Testis (tissue), 3 donors: ENCODE results near the gene NTM. TPM values are rescaled to one million over a fixed set of nuclear protein-coding genes. Genes with fewer than 3 reads are reported as not detected.

ENCODE experiments used
- DNase-seq: peaks from one replicate; pipeline ENCODE4 v3.0.0-alpha.2; 2019
- H3K27ac ChIP-seq, 2 donors: fragments of 200-600 bp; sonication (generic); one replicate each; pipeline ENCODE4 v1.5.1; 2019
- H3K27me3 ChIP-seq: fragments of 200-600 bp; sonication (generic); one replicate; pipeline ENCODE4 v1.5.1; 2019
- H3K36me3 ChIP-seq: fragments of 200-600 bp; sonication (generic); one replicate; pipeline ENCODE4 v1.5.1; 2017; ENCODE audit warnings: low read depth; ENCODE audit errors: missing control alignments
- H3K4me1 ChIP-seq: fragments of 200-600 bp; sonication (generic); one replicate; pipeline ENCODE4 v1.5.1; 2019
- H3K4me3 ChIP-seq, 2 donors: fragments of 200-600 bp; sonication (generic); one replicate each; pipeline ENCODE4 v1.5.1; 2017 to 2019
- H3K9me3 ChIP-seq: fragments of 200-600 bp; sonication (generic); one replicate; pipeline ENCODE4 v1.5.1; 2017
- POLR2A ChIP-seq: fragments of 450-650 bp; IDR thresholded peaks from one replicate; pipeline ENCODE4 v1.6.1; 2017; ENCODE audit warnings: antibody characterized with exemption, mild to moderate bottlenecking, moderate library complexity
- WGBS, 2 donors: methylation state at CpG; one replicate each; pipeline ENCODE4 v1.1.5; 2018; 5-methylcytosine and 5-hydroxymethylcytosine counted together
- intact Hi-C: fragments of 100-400 bp; cut with DNase I; formaldehyde crosslinking; loops from one replicate; pipeline ENCODE4 v1.15.1; 2023; ENCODE audit warnings: low total_unique reads
- polyA plus RNA-seq: library from polyadenylated mRNA; stranded (reverse); fragments of 350-450 nt; fragmentation: Illumina TruSeq; extraction: RNeasy Lipid Tissue Mini Kit (QIAGEN cat#74804); gene quantifications from one replicate; pipeline ENCODE4 v1.2.3, GENCODE V29; 2014; ENCODE audit warnings: low read depth, low replicate concordance; ENCODE audit not compliant: insufficient read depth
- total RNA-seq, 2 donors: library from RNA; depleted of rRNA; stranded (reverse); fragments of >200 nt; gene quantifications; one replicate each; pipeline ENCODE4 v1.2.3, GENCODE V29; 2016
- TF ChIP-seq, protein P1 (sequence below), 3 experiments: fragments of 450-650 bp in 2 of 3; fragments of 200-600 bp in 1 of 3; sonication (generic) in 1 of 3; IDR thresholded peaks; one replicate each; pipeline ENCODE4 v1.5.1; 2016 to 2019; ENCODE audit warnings: antibody characterized with exemption in 3 of 3, mild to moderate bottlenecking in 2 of 3, moderate library complexity in 1 of 3

The NTM gene
- total and polyA plus RNA-seq, 3 donors from 2014 or later = 1.7 to 4.5 (median 1.8) TPM

DNA sequence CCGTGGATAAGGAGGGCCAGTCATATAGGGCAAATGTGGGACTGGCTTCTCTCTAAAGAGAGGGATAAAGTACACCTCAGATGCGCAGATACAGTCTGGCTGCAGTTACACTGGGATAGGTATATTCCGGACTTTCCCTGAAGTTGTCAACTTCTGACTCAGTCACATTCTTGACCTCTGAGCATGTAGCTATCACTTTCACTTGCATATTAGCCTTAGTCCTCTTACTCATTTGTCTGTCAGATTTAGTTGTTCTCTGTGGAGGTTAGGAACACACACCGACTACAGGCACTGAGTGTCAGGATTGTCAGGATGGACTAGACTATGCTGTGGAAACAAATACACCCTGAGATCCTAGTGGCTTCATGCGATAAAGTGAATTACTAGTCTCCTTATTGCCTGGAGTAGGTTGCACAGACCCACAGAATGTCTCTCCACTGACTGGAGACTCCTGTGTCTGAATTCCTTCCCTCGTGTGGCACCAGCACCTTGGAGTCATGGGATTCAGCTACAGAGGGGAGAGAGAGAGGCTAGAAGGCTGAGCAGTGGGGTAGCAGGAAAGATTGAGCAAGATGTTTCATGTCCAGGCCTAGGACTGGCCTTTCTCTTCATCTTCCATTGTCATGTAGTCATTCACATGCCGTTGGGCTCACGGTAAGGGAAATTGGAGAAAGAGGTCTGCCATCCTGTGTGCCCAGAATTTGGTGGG, 654.3 kb downstream of the NTM start:
- 87 to 89% methylated on average over 8 of the region's 8 CpGs for WGBS, 2 donors
- TF ChIP-seq, protein P1, sequence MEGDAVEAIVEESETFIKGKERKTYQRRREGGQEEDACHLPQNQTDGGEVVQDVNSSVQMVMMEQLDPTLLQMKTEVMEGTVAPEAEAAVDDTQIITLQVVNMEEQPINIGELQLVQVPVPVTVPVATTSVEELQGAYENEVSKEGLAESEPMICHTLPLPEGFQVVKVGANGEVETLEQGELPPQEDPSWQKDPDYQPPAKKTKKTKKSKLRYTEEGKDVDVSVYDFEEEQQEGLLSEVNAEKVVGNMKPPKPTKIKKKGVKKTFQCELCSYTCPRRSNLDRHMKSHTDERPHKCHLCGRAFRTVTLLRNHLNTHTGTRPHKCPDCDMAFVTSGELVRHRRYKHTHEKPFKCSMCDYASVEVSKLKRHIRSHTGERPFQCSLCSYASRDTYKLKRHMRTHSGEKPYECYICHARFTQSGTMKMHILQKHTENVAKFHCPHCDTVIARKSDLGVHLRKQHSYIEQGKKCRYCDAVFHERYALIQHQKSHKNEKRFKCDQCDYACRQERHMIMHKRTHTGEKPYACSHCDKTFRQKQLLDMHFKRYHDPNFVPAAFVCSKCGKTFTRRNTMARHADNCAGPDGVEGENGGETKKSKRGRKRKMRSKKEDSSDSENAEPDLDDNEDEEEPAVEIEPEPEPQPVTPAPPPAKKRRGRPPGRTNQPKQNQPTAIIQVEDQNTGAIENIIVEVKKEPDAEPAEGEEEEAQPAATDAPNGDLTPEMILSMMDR (IDR thresholded peaks at IDR 0.05) = no peak
- no peak for TF ChIP-seq POLR2A
- Histone ChIP-seq H3K27me3 (no peaks in the 10 kb centered on the region), H3K4me3 (no peak overlapping the region), H3K36me3 (no peaks in the 10 kb centered on the region), H3K9me3 (no peaks in the 10 kb centered on the region), H3K27ac (no peak overlapping the region), H3K4me1 (no peaks in the 10 kb centered on the region)
- DNase-seq = no peak
- intact Hi-C loops = no loop called here

DNA sequence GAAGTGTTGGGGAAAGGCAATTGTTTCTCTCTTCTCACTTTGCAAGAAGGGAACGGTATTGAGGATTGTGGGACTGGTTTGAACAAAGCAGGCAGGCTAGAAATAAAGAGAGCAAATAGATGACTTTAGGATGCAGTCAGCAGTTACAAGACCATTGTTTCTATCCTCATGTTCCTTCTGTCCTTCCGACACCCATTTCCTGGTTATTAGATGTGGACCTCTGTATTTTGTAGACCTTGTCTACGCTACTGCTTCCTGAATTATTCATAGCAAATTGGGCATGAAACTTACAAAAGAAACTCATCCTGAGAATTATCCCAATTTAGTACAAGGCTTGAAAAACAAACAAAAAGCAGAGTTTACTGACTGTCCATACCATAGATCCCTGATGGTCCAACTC, 656.3 kb downstream of the NTM start:
- no peaks in the 10 kb centered on the region for H3K9me3 ChIP-seq
- no peaks in the 10 kb centered on the region for H3K27me3 ChIP-seq
- DNase-seq = no peak
- 90 to 91% methylated on average over 3 of the region's 3 CpGs for WGBS, 2 donors
- H3K36me3 ChIP-seq = no peaks in the 10 kb centered on the region
- intact Hi-C loops = no loop called here
- H3K4me3 ChIP-seq = no peak overlapping the region
- no peak for TF ChIP-seq POLR2A
- TF ChIP-seq, protein P1 (IDR thresholded peaks at IDR 0.05) = no peak
- H3K4me1 ChIP-seq = no peaks in the 10 kb centered on the region
- no peak overlapping the region for H3K27ac ChIP-seq

DNA sequence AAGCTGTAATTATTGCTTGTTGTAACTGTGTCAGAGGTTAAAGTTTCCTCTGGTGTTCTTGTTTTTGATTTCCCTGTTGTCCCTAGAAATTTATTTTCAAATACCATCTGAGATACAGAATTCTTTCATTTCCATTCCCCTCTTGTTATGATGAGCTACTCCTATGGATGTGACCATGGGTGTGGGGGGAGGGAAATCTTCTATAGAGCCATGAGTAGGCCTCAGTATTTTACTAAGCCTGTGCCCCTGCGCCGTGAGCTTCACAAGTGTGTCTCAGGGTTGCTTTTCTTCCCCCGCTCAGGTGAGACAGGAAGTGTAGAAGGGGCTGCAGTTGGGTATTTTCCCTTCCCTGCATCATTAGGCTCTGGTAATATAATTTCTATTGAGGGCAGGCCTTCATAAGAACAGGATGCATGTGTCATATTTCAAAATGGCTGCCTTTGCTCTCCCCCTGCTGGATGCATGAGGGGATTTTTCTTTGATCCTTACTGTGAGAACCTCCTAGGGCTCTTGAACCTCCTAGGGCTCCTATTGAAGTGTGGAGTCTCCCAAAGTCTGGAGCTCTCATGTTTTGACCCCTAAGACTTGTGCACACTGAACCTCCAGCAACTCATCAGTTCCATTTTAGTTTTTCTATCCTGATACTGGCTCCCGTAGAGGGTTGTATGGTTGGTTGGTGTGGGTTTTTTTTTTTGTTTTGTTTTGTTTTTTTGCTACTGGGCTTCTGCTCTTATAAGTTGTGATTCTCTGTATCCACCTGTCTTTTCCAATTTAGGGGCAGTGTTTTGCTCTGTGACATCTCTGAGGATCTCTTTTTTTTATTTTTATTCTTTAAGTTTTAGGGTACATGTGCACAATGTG, 658.2 kb downstream of the NTM start:
- TF ChIP-seq POLR2A = no peak
- TF ChIP-seq, protein P1 (IDR thresholded peaks at IDR 0.05) = peak in 1 of 3 experiments; percentile 34
- H3K4me1 ChIP-seq = no peaks in the 10 kb centered on the region
- no peaks in the 10 kb centered on the region for H3K36me3 ChIP-seq
- H3K9me3 ChIP-seq = no peaks in the 10 kb centered on the region
- no peak for DNase-seq
- H3K4me3 ChIP-seq = no peak overlapping the region
- whole genome bisulfite sequencing, 2 donors = 81 to 86% methylated on average over 4 of the region's 4 CpGs
- no peak overlapping the region for H3K27ac ChIP-seq
- intact Hi-C loops = no loop called here
- no peaks in the 10 kb centered on the region for H3K27me3 ChIP-seq

DNA sequence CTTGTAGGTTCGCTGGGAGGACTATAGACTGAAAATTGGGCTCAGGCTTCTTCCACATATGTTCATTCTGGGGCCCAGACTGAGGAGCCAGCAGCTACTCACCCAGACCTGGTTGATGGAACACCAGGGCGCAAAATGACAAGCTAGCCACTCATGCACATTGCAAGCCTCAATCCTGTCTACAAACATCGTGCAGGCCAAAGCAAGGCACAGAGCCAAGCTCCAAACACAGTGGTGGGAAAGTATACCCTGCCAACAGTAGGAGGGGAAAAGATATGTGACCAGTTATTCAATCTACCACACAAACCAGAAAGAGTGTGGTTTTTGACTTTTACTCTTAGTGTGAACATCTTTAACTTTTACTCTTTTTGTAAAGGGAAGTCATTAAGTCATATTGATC, 660.5 kb downstream of the NTM start:
- 83 to 88% methylated on average over 3 of the region's 3 CpGs for WGBS, 2 donors
- Histone ChIP-seq H3K9me3 (no peaks in the 10 kb centered on the region), H3K4me3 (no peak overlapping the region), H3K4me1 (no peaks in the 10 kb centered on the region), H3K36me3 (no peaks in the 10 kb centered on the region), H3K27me3 (no peaks in the 10 kb centered on the region), H3K27ac (no peak overlapping the region)
- no peak for TF ChIP-seq POLR2A
- TF ChIP-seq, protein P1 (IDR thresholded peaks at IDR 0.05) = no peak
- intact Hi-C loops = no loop called here
- no peak for DNase-seq
